IPS-NIHi7 (cell line): ENCODE results near the gene HOXD13.

Experiments used
- DNase-seq: peaks from one replicate; pipeline ENCODE4 v3.0.0; 2012; ENCODE audit warnings: mixed read lengths; ENCODE audit errors: extremely low spot score

The HOXD13 gene

DNA sequence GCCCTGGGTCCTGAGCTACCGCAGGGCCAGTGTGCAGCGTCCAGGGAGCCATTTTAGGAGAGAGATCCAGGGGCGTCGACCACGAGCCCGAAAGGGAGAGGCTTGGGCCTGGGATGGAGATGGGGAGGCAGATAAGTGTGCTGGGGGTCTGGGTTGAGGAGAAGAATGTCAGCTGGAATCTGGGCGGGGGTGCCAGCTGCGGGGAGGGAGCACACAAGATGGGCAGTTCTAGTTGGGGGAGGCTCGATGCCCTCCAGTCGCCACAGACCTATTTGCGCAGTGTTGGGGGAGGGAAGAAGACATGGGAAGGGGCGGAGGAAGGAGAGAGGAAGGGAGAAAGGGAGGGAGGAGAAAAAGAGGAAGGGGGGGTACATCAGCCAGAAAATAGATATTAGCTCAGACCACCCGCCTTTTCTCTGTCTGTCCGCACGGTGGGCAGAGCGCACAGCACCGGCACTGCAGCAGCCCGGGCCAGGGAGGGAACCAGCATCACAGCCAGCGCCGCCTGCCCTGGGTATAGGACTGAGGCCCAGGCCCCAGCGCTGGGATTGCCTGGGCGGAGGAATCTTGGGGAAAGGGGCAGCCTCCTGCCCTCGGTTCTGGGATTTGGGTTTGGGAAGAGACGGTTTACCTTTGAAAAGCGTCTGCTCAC is 12.7 kb downstream of the HOXD13 start:
- DNase-seq: no peak

DNA sequence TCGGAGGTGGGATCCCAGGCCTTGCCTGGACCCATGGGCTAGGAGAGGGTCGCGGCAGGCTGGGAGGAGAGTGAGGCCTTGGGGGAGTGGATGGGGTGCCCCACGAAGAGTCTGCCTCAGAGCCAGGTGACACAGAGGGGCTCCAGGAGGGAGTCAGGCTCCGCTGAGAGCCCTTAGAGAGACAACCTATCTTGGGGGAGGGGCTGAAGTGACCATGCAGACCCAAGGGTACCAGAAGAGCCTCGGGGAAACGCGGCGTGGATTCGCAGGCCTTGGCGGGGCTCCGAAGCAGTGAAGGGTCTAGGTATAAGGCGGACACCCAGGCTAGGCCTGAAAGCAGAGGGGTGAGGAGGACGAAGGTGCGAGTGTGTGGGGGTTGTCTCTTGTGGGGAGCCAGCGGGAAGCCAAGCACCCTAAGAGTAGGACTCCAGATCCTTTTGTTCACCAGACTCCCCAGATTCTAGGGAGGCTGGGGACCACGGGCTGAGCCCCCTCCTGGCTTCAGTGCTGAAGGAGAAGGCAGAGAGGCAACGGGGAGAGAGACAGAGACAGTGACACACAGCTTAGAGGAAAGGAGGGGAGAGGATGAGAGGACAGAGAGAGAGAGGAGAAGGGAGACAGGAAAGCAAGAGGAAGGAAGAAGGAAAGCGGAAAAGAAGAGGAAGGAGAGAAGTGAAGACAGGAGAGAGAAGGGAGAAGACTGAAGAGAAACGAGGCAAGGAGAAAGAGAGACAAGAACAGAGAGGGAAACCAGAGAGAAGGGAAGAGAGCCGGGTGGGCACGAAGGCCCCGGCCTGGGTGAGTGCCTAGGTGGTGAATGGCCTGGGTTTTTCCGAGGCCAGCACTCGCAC is 13.4 kb downstream of the HOXD13 start:
- no peak for DNase-seq

DNA sequence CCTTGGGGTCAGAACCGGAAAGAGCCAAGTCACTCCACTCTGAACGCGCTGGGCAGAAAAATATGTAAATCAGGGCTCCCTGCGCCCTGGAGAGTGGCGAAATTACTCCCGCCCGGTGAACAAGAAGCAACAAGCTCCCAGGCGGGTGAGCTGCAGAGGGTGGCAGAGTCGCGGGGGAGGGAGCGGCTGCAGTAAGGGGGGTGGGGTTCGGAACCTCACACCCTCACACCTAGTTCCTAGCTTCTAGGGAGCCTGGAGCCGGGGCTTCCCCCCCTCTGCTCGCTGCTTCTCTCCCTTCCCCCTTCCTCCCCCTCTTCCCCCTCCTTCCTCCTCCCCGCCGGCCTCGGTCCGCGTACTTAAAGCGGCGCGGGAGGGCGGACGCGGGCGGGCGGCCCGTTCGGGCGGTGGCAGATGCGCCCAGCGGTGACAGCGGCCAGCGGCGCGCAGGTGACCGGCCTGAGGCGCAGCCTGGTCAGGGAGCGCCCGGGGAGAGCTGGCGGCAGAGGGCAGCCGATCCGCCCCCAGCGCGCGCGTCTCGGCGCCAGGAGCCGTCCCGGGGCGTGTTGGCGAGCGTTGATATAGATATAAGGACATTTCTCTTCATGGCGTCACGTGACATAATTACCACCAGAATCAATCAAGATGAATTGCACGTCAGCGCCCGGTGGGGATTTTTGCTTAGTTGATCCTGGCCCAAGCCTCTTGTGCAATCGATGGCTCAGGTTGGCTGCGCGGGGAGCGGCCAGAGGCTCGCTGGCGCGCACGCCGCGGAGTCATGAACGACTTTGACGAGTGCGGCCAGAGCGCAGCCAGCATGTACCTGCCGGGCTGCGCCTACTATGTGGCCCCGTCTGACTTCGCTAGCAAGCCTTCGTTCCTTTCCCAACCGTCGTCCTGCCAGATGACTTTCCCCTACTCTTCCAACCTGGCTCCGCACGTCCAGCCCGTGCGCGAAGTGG is 14.3 kb downstream of the HOXD13 start, which contains the start of gene HOXD11:
Gene HOXD11, plus strand, starts transcription at position 700 of the 959 bp plus-strand sequence. Its CDS starts 76 bp downstream, at position 776.
- no peak for DNase-seq

DNA sequence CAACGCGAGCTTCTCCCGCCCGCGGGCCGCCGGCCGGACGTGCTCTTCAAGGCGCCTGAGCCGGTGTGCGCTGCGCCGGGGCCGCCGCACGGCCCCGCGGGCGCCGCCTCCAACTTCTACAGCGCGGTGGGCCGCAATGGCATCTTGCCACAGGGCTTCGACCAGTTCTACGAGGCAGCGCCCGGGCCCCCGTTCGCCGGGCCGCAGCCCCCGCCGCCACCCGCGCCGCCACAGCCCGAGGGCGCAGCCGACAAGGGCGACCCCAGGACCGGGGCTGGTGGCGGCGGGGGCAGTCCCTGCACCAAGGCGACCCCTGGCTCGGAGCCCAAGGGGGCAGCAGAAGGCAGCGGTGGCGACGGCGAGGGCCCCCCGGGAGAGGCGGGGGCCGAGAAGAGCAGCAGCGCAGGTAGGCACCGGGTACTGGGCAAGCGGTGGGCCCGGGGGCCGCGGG is 15.2 kb downstream of the HOXD13 start:
- no peak for DNase-seq

DNA sequence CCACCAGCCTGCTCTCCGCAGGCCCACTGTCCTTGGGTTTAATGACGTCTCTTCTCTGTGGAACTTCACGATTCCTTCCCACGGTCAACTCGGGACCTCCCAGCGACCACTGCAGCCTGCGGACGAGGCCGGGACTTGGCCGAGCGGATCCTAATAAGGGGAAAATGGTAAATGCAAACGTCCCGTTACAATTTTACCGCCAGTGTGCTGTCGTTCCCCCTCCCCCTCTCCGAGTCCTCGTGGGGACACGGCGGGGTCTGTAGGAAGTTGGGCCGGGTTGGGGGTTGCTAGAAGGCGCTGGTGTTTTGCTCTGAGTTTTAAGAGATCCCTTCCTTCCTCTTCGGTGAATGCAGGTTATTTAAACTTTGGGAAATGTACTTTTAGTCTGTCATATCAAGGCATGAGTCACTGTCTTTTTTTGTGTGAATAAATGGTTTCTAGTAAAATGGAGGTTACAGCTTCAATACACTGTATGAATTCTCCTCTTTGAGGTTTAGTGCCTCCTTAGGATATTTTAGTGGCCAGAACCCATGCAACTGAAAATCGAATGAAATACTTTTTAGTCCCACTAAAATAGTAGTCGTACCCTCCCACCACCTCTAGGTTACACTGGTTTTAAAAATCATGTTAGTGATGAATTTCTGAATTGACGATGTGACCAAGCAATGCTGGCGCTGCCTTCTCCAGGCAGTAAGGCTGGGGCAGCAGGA is 16.8 kb downstream of the HOXD13 start:
- no peak for DNase-seq

DNA sequence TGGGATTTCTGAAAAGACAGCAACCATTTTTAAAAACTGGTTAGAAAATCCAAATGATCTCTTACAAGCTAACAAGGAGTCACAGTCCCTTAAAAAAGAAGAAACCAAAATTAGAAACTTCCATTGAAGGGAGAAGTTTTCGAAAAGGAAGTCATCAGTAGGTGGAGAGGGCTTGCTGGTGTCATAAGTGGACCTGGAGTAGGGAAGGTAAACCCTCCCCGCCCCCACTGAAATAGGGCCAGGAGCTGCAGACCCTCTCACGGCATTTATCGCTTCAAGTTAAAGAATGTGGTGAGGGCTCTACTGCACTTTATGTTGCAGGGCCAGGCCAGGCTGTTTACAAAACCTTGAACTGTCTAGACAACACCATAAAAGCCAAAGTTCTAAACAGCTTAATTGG is 17.4 kb downstream of the HOXD13 start:
- DNase-seq: no peak

DNA sequence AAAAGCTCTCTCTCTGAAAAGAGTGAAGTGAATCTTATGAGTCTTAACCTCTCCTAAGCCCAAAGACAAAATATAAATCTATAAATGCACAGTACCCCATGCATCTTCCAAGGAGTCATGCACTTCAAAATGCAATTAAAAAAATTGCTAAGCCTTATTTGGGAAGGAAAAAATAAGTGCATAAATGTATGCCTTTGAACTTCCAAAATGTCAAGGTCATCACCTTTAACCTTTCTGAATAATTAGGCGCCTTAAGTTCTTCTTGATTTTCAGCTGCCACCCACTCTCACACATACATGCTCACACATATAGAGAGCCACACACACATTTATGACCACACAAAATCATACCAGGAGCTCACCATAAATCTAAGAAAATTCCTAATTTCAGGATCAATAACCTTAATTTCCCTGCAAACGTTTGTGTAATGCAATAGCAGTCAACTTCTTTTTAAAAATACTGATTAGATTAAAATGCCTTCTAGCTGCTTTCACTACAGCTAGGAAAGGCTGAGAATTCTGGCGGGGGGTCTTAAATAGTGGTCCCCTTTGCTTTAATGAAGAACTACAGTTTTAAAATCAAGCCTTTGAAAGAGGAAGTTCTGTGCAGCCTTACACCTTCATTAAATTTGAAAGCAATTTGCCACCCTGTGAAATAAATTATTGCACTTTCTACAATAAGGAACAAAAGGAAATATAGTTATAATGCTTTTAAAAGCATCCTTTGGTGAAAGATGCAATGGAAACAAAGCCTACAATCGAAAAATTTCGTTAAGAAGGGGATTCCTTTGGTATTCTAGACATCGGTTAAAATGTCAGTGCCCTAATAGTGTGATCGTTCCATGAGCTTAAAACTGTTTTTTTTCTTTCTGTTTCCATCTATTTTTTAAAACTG is 18.1 kb downstream of the HOXD13 start:
- no peak for DNase-seq

DNA sequence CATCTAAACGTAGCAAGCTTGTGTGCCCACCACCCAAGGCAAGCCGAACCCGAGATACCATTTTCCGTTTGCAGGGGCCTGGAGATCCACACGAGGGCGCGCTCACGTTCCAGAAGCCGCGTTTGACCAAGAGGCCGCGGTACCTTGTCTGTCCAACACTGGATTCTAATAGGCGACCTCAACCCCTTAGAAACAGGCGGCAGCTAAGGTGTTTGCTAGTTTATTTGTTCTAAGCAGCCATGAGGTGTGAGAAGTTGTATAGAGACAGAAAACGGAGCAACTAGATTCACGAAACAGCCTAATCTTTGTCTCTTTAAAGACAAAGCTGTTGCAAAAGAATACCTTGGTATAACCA is 18.8 kb downstream of the HOXD13 start:
- no peak for DNase-seq

DNA sequence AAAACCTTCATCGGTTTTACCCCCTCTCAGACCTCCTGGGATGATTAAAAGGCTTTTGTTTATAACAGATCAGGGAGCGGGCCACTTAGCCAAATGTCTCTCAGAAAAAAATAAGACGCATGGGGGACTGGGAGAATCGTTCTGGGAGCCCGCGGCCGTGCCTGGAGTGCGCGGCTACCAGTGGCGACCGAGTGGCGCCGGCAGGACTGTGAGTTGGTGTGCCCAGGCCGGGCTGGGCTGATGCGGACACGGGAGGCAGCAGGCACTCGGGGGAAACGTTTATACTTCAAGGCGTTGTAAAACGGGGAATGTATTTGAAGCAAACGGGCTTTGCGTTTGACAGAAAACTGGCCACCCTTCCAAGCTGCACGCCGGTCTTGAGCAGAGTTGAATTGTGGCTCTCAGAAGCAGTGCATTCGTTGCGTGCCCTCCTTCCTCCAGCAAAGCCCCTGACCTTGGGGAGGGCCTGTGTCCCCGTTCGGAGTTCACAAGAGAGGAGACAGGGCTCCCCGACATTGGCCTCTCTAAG is 19.4 kb downstream of the HOXD13 start:
- no peak for DNase-seq

DNA sequence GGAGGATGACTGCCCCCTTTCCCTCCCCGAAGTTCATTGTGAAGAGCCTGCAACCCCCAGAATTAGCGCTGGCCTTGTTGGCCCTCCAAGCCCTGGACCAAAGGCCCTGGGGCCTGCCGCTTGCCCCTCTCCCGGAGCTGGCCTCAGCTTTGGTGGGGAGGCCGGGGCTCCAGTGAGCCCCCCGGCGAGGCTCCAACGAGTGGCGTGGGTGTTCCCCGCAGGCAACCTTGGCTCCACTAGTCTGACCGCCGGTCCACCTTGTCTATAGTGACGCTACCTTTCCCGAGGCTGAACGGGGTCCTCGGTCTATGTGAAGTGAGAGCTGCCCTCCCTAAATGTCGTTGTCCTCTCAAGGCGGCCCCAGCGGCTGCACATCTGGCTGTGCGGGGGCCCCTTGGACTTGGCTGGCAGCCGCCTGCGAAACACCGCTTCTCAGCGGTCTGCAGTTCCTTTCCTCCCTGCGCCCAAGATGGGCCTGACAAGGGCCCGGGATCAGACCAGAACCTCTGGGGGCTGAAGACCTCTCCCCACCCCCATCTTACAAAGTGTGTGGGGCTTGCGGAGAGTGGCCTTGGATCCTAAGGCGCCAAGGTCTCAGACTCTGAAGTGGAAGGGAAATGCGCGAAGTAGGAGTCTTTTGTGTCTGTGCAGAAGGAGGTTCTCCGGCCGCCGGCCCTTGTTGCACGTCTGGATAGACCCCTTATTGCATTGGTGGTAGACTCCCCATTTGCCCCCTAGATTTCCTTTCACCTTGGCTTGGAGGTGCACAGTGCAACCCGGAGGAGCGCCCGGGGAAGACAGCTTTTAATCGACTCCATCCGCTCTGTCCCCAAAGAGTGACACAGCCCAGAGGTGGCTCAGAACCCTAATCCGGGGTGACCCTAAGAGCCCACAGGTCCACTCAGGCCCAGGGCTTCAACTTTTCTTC is 20.1 kb downstream of the HOXD13 start:
- DNase-seq: no peak

DNA sequence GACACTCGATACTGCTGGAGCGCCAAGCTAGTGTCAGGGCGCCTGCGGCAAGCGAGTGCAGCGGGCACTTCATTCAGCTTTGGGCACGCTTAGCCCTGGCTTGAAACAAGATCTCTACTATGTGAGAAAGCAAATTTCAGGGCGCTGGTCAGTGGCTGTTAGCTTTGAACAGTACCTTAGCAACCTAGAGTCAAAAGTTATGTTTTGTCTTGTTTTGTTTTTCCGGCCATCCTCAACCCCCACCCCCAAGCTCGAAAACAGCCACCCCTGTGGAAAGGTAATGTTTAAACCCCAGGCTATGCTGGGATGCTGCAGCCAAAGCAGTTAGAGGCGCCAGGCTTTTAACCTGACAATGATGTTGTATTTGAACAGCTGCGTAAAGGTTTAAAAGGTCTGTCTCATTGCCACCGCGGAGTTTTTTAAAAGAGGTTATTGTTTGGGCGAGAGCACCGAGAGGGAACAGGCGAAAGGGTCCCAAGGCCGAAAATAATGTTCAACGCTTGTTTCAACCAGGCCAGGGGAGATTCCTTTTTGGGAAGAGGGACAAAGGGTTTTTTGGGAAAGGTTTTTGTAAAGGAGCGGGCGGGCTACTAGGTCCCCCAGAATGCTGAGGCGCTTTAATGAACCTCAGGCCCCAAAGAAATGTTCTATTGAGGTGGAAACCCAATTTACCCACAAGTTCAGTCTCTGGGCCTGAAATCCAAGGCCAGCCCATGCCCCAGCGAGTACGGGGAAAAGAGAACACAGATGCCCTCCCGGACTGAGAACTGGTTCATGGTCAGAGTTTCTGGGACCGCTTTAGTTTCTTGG is 21.8 kb downstream of the HOXD13 start:
- no peak for DNase-seq

DNA sequence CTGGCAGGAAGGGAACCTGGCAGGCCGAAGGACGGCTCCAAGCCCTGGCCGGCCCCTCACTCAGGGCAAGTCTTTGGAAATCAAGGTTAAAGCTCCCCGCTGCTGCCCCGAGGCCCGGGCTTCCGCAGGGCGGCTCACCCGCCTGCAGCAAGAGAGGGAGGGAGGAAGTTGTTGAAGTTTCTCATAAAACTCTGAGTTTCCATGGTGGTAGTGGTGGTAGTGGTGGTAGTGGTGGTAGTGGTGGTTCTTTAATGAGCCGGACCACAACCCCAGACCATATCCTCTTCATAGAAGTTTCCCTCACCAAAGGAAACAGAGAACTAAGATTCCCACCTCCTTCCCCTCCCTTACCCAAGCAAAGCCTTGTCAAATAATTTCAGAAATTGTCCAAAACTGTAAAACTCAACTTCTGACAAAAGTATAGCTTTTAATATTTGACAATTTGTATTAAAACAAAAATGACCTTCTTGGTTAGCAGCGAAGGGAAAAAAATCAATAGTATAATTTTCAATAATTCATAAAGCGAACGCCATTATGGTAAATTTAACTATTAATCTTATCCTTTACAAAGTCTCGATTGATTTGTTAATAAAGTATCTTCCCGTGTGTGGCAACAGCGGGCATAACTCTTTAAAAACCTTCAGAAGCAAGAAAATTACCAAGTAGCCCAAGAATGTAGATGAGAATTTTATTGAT is 22.6 kb downstream of the HOXD13 start:
- no peak for DNase-seq

DNA sequence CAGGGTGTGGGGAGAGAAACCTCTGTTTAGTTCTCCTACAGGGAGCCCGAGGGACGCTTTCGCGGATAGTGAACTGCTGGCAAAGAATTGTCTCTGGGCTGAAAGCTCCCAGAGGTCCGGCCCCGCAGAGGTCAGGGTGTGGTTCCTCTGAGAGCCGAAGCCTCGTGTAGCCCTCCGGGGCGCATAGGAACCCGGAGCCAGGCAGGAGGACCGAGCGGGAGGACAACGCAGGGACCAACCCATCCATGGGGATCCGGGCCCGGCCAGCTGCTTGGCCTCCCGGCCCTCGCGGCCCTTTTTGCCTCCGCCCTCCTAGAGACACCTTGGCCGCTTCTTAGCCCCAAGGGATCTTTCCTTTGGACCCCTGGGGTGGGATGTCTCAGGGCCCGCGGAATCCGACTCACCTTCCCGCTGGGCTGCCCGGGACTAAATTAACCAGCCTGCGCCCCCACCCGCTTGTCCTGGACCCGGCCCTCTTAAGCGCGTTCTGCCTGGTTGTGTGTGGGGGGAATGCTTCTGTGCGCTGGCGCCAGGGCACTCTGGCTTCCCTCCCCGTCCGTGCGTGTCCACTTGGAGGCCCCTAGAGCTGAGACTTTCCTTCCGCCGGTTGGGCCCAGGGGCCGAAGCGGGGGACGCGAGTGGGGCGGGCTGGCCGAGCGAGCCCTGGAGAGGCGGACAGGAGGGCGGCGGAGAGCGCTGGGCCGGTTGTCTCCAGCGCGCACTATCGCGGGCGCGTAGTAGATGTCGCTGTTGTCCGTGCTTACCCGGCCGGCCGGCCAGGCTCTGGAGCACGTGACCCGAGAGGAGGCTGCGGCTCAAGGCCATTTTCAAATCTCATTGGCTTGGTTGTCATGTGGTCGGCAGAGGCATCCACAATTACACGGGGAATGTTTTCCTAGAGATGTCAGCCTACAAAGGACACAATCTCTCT is 23.6 kb downstream of the HOXD13 start, which contains the start of gene HOXD10:
Gene HOXD10, plus strand, starts transcription at position 896 of the 931 bp plus-strand sequence. CDS start 56 bp downstream, outside the sequence.
- DNase-seq: peak; percentile 69

DNA sequence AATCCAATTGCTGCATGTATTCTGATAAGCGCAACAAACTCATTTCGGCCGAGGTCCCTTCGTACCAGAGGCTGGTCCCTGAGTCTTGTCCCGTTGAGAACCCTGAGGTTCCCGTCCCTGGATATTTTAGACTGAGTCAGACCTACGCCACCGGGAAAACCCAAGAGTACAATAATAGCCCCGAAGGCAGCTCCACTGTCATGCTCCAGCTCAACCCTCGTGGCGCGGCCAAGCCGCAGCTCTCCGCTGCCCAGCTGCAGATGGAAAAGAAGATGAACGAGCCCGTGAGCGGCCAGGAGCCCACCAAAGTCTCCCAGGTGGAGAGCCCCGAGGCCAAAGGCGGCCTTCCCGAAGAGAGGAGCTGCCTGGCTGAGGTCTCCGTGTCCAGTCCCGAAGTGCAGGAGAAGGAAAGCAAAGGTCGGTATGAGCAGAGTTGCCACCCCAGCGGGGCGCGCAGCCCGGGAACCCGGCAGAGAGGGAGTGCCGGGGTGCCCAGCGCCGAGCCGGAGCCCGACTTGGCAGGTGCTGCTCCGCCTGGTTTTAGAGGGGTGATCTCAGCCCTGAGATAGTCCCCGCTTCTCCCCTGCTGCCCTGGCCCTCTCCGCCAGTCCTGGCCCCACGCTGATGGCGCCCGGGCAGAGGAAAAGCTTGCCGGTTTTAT is 24.8 kb downstream of the HOXD13 start:
- no peak for DNase-seq

DNA sequence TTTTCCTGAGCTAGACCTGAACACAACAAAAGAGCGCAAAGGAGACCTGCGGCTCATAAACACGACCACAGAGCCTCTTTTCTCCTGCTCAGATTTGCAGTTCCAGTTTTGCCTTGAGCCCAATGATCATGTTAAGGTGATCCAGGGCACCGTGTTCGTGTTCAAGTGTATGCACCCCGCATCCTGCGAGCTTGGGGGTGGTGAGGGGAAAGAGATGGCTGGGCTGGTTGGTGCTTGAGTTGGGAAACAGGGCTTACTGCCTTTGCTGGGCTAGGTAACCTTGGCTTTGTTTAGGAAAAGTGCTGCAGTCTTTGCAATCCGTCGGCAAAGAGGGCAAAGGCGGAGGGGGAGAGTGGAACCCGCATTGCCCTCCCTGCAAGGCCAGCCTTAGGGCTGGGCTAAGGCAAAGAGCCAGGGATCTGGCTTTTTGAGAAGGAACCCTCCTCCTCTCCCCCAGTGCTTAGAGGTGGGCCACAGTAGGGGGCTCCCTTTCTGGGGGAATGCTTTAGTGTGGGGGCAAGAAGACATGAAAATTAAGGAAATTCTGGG is 25.4 kb downstream of the HOXD13 start:
- DNase-seq: no peak
